ENCODE data around the gene REV1. TPM values are rescaled to one million over a fixed set of nuclear protein-coding genes. Genes with fewer than 3 reads are reported as not detected.

The REV1 gene
- total RNA-seq, 1 experiment from 2014 or later = 39.6 TPM

DNA sequence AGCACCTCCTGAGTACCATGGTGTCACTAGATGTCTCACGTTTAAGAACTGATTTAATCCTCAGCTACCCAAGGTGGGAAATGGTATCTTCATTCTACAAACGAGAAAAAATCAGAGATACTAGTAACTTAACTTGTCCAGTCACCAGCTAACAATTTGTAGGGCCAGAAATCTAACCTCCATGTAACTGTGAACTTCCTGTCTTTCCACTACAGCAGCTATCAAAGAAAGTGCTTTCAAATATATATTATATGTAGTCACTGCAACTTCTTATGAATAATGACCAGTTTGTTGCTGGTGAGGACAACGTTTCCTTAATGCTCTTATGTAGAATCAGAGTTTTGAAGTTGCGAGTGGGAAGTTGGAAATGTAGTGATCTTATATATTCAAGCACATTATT lies 1.9 kb downstream of the REV1 start:
- Mint-ChIP-seq H3K9me3 (ENCODE audit: unreplicated experiment) (no peaks in the 10 kb centered on the region), H3K4me1 (ENCODE audit: low read depth, unreplicated experiment) (peaks cover 7% of the 10 kb centered on the region), H3K27ac (ENCODE audit: unreplicated experiment) (peak overlapping the region; percentile 99), H3K27me3 (ENCODE audit: insufficient read depth, unreplicated experiment) (no peaks in the 10 kb centered on the region), H3K4me3 (ENCODE audit: unreplicated experiment) (peak overlapping the region; percentile 100), H3K36me3 (ENCODE audit: insufficient read depth, unreplicated experiment) (peaks cover 15% of the 10 kb centered on the region)
- CTCF ChIA-PET = no interaction called here
- Histone ChIP-seq H3K4me1 (peaks cover 5% of the 10 kb centered on the region; the same call in 1 of the 2 replicates), H3K9me3 (no peaks in the 10 kb centered on the region), H3K36me3 (ENCODE audit: control insufficient read depth, insufficient read depth, low read length) (no peaks in the 10 kb centered on the region), H3K4me3 (ENCODE audit: low read depth, low read length) (0 out of 2 replicates have a peak overlapping the region, but pooled peaks have one; percentile 8), H3K27me3 (replicated peaks; ENCODE audit: control insufficient read depth, insufficient read depth, low read length) (no peaks in the 10 kb centered on the region)
- intact Hi-C loops (cut with micrococcal nuclease; ENCODE audit: unreplicated experiment) = loop anchor here (5.0 kb wide), 1 partner anchor 346 kb away; the partner anchor contains the start of gene C2orf15
- POLR2A ChIA-PET = no interaction called here
- TF ChIP-seq, protein P1, sequence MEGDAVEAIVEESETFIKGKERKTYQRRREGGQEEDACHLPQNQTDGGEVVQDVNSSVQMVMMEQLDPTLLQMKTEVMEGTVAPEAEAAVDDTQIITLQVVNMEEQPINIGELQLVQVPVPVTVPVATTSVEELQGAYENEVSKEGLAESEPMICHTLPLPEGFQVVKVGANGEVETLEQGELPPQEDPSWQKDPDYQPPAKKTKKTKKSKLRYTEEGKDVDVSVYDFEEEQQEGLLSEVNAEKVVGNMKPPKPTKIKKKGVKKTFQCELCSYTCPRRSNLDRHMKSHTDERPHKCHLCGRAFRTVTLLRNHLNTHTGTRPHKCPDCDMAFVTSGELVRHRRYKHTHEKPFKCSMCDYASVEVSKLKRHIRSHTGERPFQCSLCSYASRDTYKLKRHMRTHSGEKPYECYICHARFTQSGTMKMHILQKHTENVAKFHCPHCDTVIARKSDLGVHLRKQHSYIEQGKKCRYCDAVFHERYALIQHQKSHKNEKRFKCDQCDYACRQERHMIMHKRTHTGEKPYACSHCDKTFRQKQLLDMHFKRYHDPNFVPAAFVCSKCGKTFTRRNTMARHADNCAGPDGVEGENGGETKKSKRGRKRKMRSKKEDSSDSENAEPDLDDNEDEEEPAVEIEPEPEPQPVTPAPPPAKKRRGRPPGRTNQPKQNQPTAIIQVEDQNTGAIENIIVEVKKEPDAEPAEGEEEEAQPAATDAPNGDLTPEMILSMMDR (IDR thresholded peaks at IDR 0.05; ENCODE audit: insufficient read depth in 1 of 2, low read depth in 1 of 2, low read length in 1 of 2, severe bottlenecking in 1 of 2, unreplicated experiment in 1 of 2) = no peak
- no TSS peak for BruUV-seq (replicated peaks)
- DNase-seq = no peak

DNA sequence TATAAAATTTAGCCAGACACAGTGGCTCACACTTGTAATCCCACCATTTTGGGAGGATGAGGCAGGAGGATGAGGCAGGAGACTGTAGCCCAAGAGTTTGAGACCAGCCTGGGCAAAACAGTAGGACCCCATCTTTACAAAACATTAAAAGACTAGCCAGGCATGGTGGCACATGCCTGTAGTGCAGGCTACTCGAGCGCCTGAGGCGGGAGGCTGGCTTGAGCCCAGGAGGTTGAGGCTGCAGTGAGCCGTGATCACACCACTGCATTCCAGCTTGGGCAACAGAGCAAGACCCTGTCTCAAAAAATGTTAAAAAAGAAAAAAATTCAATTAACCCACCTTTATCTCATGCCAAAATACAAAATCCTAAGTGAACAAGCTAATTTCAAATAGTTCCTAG lies 4.0 kb downstream of the REV1 start:
- intact Hi-C loops (cut with micrococcal nuclease; ENCODE audit: unreplicated experiment) = loop anchor here (5.0 kb wide), 1 partner anchor 344 kb away; the partner anchor contains the start of gene C2orf15
- H3K4me1 ChIP-seq = peaks cover 5% of the 10 kb centered on the region; the same call in 1 of the 2 replicates

DNA sequence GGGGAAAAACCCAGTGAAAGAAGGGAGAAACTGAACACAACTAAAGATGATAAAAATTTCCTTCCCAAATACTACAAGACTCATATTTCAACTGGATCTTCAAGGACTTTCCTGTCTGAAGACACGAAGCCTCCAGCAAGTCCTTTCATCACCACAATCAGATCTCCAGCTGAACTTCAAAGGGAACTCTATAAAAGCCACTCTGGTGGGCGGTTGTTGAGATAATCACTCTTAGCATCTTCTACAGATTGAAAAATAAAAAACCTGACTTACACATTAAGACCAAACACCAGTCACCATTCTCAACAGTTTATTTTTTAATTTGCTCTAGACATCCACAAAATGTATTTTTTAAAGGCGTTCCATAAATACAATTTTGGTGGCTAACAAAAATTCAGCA lies 4.4 kb downstream of the REV1 start:
- H3K4me3 Mint-ChIP-seq (ENCODE audit: unreplicated experiment) = no peak overlapping the region
- H3K27ac Mint-ChIP-seq (ENCODE audit: unreplicated experiment) = no peak overlapping the region
- intact Hi-C loops (cut with micrococcal nuclease; ENCODE audit: unreplicated experiment) = loop anchor here (5.0 kb wide), 1 partner anchor 343 kb away; the partner anchor contains the start of gene C2orf15
- no peak overlapping the region for H3K4me3 ChIP-seq (ENCODE audit: low read depth, low read length)
- peaks cover 7% of the 10 kb centered on the region for H3K4me1 Mint-ChIP-seq (ENCODE audit: low read depth, unreplicated experiment)
- H3K9me3 ChIP-seq = no peaks in the 10 kb centered on the region
- BruUV-seq (replicated peaks) = no TSS peak
- no peaks in the 10 kb centered on the region for H3K36me3 ChIP-seq (ENCODE audit: control insufficient read depth, insufficient read depth, low read length)
- H3K36me3 Mint-ChIP-seq (ENCODE audit: insufficient read depth, unreplicated experiment) = peaks cover 14% of the 10 kb centered on the region
- no peaks in the 10 kb centered on the region for H3K27me3 ChIP-seq (replicated peaks; ENCODE audit: control insufficient read depth, insufficient read depth, low read length)
- no peak for DNase-seq
- TF ChIP-seq, protein P1 (IDR thresholded peaks at IDR 0.05; ENCODE audit: insufficient read depth in 1 of 2, low read depth in 1 of 2, low read length in 1 of 2, severe bottlenecking in 1 of 2, unreplicated experiment in 1 of 2) = no peak
- ChIA-PET POLR2A (interaction anchor here (0.6 kb wide), 1 partner anchor 1136 kb away, joined by 5 read pairs; no protein-coding TSS in a partner anchor), CTCF (no interaction called here)
- H3K9me3 Mint-ChIP-seq (ENCODE audit: unreplicated experiment) = no peaks in the 10 kb centered on the region
- peaks cover 5% of the 10 kb centered on the region; the same call in 1 of the 2 replicates for H3K4me1 ChIP-seq
- H3K27me3 Mint-ChIP-seq (ENCODE audit: insufficient read depth, unreplicated experiment) = no peaks in the 10 kb centered on the region

More for the DNA sequence above, 4.0 kb downstream of the REV1 start:
- ChIA-PET CTCF (no interaction called here), POLR2A (no interaction called here)
- Histone ChIP-seq H3K27me3 (replicated peaks; ENCODE audit: control insufficient read depth, insufficient read depth, low read length) (no peaks in the 10 kb centered on the region), H3K9me3 (no peaks in the 10 kb centered on the region), H3K4me3 (ENCODE audit: low read depth, low read length) (no peak overlapping the region), H3K36me3 (ENCODE audit: control insufficient read depth, insufficient read depth, low read length) (no peaks in the 10 kb centered on the region)
- H3K9me3 Mint-ChIP-seq (ENCODE audit: unreplicated experiment) = no peaks in the 10 kb centered on the region
- no peak for DNase-seq
- no peak overlapping the region for H3K27ac Mint-ChIP-seq (ENCODE audit: unreplicated experiment)
- peaks cover 15% of the 10 kb centered on the region for H3K36me3 Mint-ChIP-seq (ENCODE audit: insufficient read depth, unreplicated experiment)
- H3K4me1 Mint-ChIP-seq (ENCODE audit: low read depth, unreplicated experiment) = peaks cover 7% of the 10 kb centered on the region
- TF ChIP-seq, protein P1 (IDR thresholded peaks at IDR 0.05; ENCODE audit: insufficient read depth in 1 of 2, low read depth in 1 of 2, low read length in 1 of 2, severe bottlenecking in 1 of 2, unreplicated experiment in 1 of 2) = no peak
- H3K4me3 Mint-ChIP-seq (ENCODE audit: unreplicated experiment) = no peak overlapping the region
- no TSS peak for BruUV-seq (replicated peaks)
- H3K27me3 Mint-ChIP-seq (ENCODE audit: insufficient read depth, unreplicated experiment) = no peaks in the 10 kb centered on the region

Data from Caco-2 (cell line).